Testis (tissue), 3 donors: ENCODE data around the gene DDN. TPM values are rescaled to one million over a fixed set of nuclear protein-coding genes. Genes with fewer than 3 reads are reported as not detected.

Experiments used
- DNase-seq: peaks from one replicate; pipeline ENCODE4 v3.0.0-alpha.2; 2019
- H3K27ac ChIP-seq, 2 donors: fragments of 200-600 bp; sonication (generic); one replicate each; pipeline ENCODE4 v1.5.1; 2019
- H3K27me3 ChIP-seq: fragments of 200-600 bp; sonication (generic); one replicate; pipeline ENCODE4 v1.5.1; 2019
- H3K36me3 ChIP-seq: fragments of 200-600 bp; sonication (generic); one replicate; pipeline ENCODE4 v1.5.1; 2017; ENCODE audit warnings: low read depth; ENCODE audit errors: missing control alignments
- H3K4me1 ChIP-seq: fragments of 200-600 bp; sonication (generic); one replicate; pipeline ENCODE4 v1.5.1; 2019
- H3K4me3 ChIP-seq, 2 donors: fragments of 200-600 bp; sonication (generic); one replicate each; pipeline ENCODE4 v1.5.1; 2017 to 2019
- H3K9me3 ChIP-seq: fragments of 200-600 bp; sonication (generic); one replicate; pipeline ENCODE4 v1.5.1; 2017
- POLR2A ChIP-seq: fragments of 450-650 bp; IDR thresholded peaks from one replicate; pipeline ENCODE4 v1.6.1; 2017; ENCODE audit warnings: antibody characterized with exemption, mild to moderate bottlenecking, moderate library complexity
- WGBS, 2 donors: methylation state at CpG; one replicate each; pipeline ENCODE4 v1.1.5; 2018; 5-methylcytosine and 5-hydroxymethylcytosine counted together
- intact Hi-C: fragments of 100-400 bp; cut with DNase I; formaldehyde crosslinking; loops from one replicate; pipeline ENCODE4 v1.15.1; 2023; ENCODE audit warnings: low total_unique reads
- polyA plus RNA-seq: library from polyadenylated mRNA; stranded (reverse); fragments of 350-450 nt; fragmentation: Illumina TruSeq; extraction: RNeasy Lipid Tissue Mini Kit (QIAGEN cat#74804); gene quantifications from one replicate; pipeline ENCODE4 v1.2.3, GENCODE V29; 2014; ENCODE audit warnings: low read depth, low replicate concordance; ENCODE audit not compliant: insufficient read depth
- total RNA-seq, 2 donors: library from RNA; depleted of rRNA; stranded (reverse); fragments of >200 nt; gene quantifications; one replicate each; pipeline ENCODE4 v1.2.3, GENCODE V29; 2016
- TF ChIP-seq, protein P1 (sequence below), 3 experiments: fragments of 450-650 bp in 2 of 3; fragments of 200-600 bp in 1 of 3; sonication (generic) in 1 of 3; IDR thresholded peaks; one replicate each; pipeline ENCODE4 v1.5.1; 2016 to 2019; ENCODE audit warnings: antibody characterized with exemption in 3 of 3, mild to moderate bottlenecking in 2 of 3, moderate library complexity in 1 of 3

DDN gene
- total and polyA plus RNA-seq, 3 donors from 2014 or later, result 0.31 to 0.96 (median 0.55) TPM

DNA sequence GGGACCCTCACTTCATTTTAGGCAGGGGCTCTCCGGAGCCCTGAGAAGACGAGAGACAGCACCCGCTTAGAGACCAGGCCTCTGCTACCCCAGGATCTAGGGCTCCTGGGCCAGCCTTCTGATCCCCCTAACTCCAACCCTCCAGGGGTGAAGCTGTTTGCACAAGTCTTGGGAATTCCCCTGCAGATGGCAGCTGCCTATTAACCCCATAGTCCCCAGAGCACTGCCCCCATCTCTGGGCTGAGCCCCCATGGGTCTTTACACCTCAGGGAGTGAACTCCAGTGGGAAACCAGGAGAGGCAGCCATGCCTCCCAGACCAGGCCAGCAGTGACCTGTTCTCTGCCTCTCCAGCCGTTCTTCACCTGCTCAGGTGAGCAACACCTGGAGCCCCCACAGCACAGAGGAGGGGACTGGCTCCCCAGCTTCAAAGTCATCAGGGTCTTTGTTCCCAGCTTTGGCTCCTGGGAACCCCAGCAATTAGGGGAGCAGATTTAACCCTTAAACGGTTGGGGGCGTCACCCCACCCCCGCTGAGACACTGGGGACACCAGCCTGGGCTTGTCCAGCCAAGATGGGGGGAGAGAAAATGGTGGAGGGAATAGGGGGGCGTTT, 29.9 kb downstream of the DDN start:
- WGBS, 2 donors, result 56 to 71% methylated on average over 4 to 8 of the region's 8 CpGs
- Histone ChIP-seq H3K4me3 (peak overlapping the region in 1 of 2 donors; percentile 38), H3K36me3 (no peaks in the 10 kb centered on the region), H3K9me3 (no peaks in the 10 kb centered on the region), H3K27me3 (no peaks in the 10 kb centered on the region), H3K27ac (no peak overlapping the region), H3K4me1 (peaks cover 12% of the 10 kb centered on the region)
- TF ChIP-seq, protein P1, sequence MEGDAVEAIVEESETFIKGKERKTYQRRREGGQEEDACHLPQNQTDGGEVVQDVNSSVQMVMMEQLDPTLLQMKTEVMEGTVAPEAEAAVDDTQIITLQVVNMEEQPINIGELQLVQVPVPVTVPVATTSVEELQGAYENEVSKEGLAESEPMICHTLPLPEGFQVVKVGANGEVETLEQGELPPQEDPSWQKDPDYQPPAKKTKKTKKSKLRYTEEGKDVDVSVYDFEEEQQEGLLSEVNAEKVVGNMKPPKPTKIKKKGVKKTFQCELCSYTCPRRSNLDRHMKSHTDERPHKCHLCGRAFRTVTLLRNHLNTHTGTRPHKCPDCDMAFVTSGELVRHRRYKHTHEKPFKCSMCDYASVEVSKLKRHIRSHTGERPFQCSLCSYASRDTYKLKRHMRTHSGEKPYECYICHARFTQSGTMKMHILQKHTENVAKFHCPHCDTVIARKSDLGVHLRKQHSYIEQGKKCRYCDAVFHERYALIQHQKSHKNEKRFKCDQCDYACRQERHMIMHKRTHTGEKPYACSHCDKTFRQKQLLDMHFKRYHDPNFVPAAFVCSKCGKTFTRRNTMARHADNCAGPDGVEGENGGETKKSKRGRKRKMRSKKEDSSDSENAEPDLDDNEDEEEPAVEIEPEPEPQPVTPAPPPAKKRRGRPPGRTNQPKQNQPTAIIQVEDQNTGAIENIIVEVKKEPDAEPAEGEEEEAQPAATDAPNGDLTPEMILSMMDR (IDR thresholded peaks at IDR 0.05), result no peak
- no peak for TF ChIP-seq POLR2A
- intact Hi-C loops, result no loop called here
- no peak for DNase-seq

DNA sequence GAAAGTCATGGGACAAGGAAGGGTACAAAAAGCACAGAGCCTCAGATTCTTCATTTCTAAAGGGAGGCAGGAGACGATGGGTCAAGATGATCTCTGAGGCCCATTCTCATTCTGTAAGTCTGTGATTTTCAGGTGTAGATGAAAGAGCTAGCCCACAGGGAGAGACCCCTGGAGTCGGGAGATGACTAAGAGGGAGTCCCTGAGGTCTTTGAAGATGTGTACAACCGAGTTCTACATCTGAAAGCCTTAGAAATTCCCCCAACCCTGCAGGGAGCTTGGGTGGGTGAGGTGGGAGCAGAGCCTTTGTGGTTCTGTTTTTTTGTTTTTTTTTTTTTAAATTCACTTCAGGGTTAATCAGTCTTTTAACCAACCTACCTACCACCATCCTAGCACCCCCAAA, 30.7 kb downstream of the DDN start:
- intact Hi-C loops, result no loop called here
- Histone ChIP-seq H3K27ac (no peak overlapping the region), H3K4me3 (no peak overlapping the region), H3K9me3 (no peaks in the 10 kb centered on the region), H3K4me1 (peaks cover 12% of the 10 kb centered on the region), H3K36me3 (no peaks in the 10 kb centered on the region), H3K27me3 (no peaks in the 10 kb centered on the region)
- 87% methylated on average over 3 of the region's 3 CpGs for WGBS, 2 donors
- no peak for DNase-seq
- TF ChIP-seq POLR2A, result no peak
- TF ChIP-seq, protein P1 (IDR thresholded peaks at IDR 0.05), result no peak

DNA sequence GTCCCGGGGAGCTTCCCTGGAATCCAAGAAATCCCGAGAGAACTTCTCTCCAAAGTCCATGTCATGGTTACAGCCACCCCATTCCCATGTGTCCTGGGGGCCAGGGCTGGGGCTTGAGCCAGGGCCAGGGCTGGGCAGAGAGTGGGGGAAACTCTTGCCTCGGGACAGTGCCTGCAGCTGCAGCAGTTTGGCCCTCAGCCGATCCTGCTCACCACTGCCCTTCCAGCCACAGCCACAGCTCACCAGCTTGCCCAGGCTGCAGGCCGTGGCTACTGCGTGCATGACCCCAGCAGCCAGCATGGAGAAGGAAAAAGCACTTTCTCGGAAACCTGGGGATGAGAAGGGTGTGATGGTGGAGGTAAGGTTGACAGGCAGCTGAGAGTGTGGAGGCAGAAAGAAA, 31.2 kb downstream of the DDN start:
- intact Hi-C loops, result no loop called here
- H3K9me3 ChIP-seq, result no peaks in the 10 kb centered on the region
- TF ChIP-seq, protein P1 (IDR thresholded peaks at IDR 0.05), result no peak
- no peak for TF ChIP-seq POLR2A
- H3K27ac ChIP-seq, result no peak overlapping the region
- H3K27me3 ChIP-seq, result no peaks in the 10 kb centered on the region
- no peak overlapping the region for H3K4me3 ChIP-seq
- DNase-seq, result no peak
- WGBS, 2 donors, result 79% methylated on average over 7 of the region's 7 CpGs
- peaks cover 12% of the 10 kb centered on the region for H3K4me1 ChIP-seq
- H3K36me3 ChIP-seq, result no peaks in the 10 kb centered on the region

DNA sequence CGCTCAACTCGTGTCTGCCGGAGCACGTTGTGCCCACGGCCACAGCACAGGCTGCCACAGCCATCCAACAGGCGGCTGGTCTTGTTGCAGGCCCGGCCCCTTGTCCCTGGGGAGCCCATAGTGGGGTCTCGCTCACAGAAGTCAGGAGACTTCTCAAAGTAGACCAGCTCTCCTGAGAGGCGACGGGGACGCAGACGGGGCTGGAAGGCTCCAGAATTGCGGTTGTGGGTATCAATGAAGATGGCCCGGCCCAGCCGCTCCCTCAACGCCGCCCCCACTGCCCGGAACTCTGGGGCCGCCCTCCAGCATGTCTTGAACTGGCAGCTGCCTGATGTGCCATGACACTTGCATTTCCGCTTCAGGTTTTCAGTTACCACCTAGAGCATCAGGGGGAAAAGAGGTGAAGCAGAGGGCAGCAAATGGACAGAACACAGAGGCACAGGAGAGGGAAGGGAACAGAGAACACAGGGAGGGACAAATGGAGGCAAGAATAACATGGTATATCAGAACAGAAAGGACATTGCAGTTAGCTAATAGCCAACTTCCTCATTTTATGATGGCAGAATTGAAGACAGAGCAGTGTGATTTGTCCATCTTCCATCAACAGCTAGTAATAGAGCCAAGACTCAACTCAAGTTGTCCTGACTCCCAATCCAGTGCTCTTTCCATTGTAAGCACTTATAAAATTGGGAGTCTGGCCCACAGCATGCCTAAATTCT, 32.8 kb downstream of the DDN start:
- no peak overlapping the region for H3K27ac ChIP-seq
- H3K4me3 ChIP-seq, result no peak overlapping the region
- peaks cover 6% of the 10 kb centered on the region for H3K4me1 ChIP-seq
- H3K27me3 ChIP-seq, result no peaks in the 10 kb centered on the region
- DNase-seq, result no peak
- intact Hi-C loops, result no loop called here
- TF ChIP-seq POLR2A, result no peak
- TF ChIP-seq, protein P1 (IDR thresholded peaks at IDR 0.05), result no peak
- H3K9me3 ChIP-seq, result no peaks in the 10 kb centered on the region
- H3K36me3 ChIP-seq, result no peaks in the 10 kb centered on the region
- WGBS, 2 donors, result 56 to 100% methylated on average over 1 to 20 of the region's 20 CpGs
